Keratinocyte (primary cell): Measurements from ENCODE around the gene HOXC11. TPM values are rescaled to one million over a fixed set of nuclear protein-coding genes. Genes with fewer than 3 reads are reported as not detected.

Experiments used
- DNase-seq: peaks from one replicate; pipeline ENCODE4 v3.0.0-alpha.2; 2011; ENCODE audit warnings: low read depth, missing footprints, low spot score
- FAIRE-seq: peaks from 2 replicates; lab custom pipeline; 2011; peaks lifted over from hg19 to GRCh38; lab: Jason Lieb, UNC
- H2AFZ ChIP-seq: 2 replicates; pipeline ENCODE4 v1.6.0; 2012; ENCODE audit warnings: low read length, control low read depth, inconsistent platforms; ENCODE audit not compliant: control insufficient read depth
- H3K27ac ChIP-seq: 2 replicates; pipeline ENCODE4 v1.5.1; 2011; ENCODE audit warnings: low read length; ENCODE audit not compliant: control insufficient read depth, insufficient read depth
- H3K27me3 ChIP-seq: 3 replicates; pipeline ENCODE4 v1.6.0; 2011; ENCODE audit warnings: low read length; ENCODE audit not compliant: control insufficient read depth, insufficient read depth; ENCODE audit errors: extremely low read depth
- H3K36me3 ChIP-seq, 2 experiments: 2 replicates in 1 of 2; 3 replicates in 1 of 2; pipeline ENCODE4 v1.5.1; 2011; ENCODE audit warnings: low read length in 2 of 2, mild to moderate bottlenecking in 1 of 2; ENCODE audit not compliant: control insufficient read depth in 2 of 2, insufficient read depth in 2 of 2; ENCODE audit errors: extremely low read depth in 1 of 2
- H3K4me1 ChIP-seq: 3 replicates; pipeline ENCODE4 v1.5.1; 2011; ENCODE audit warnings: low read length; ENCODE audit not compliant: control insufficient read depth, insufficient read depth; ENCODE audit errors: extremely low read depth
- H3K4me2 ChIP-seq: 3 replicates; pipeline ENCODE4 v1.6.0; 2011; ENCODE audit warnings: low read depth, low read length; ENCODE audit not compliant: control insufficient read depth, insufficient read depth; ENCODE audit errors: extremely low read depth
- H3K4me3 ChIP-seq, 3 experiments: fragments of 200-600 bp in 1 of 3; sonication (generic) in 1 of 3; 2 replicates in 2 of 3; 3 replicates in 1 of 3; pipeline ENCODE4 v1.5.1; 2011 to 2016; ENCODE audit warnings: low read length in 3 of 3, mild to moderate bottlenecking in 3 of 3, control low read depth in 2 of 3, inconsistent platforms in 1 of 3, low read depth in 1 of 3, mixed read lengths in 1 of 3, mixed run types in 1 of 3, moderate library complexity in 1 of 3; ENCODE audit not compliant: control insufficient read depth in 2 of 3, insufficient read depth in 2 of 3; ENCODE audit errors: extremely low read depth in 1 of 3
- H3K79me2 ChIP-seq: 2 replicates; pipeline ENCODE4 v1.6.0; 2012; ENCODE audit warnings: low read length; ENCODE audit not compliant: control insufficient read depth, insufficient read depth
- H3K9ac ChIP-seq: 3 replicates; pipeline ENCODE4 v1.6.0; 2011; ENCODE audit warnings: low read length; ENCODE audit not compliant: control insufficient read depth, insufficient read depth; ENCODE audit errors: extremely low read depth
- H3K9me1 ChIP-seq: 3 replicates; pipeline ENCODE4 v1.6.0; 2011; ENCODE audit warnings: low read length; ENCODE audit not compliant: control insufficient read depth, insufficient read depth; ENCODE audit errors: extremely low read depth
- H3K9me3 ChIP-seq: 2 replicates; pipeline ENCODE4 v1.5.1; 2012; ENCODE audit warnings: low read depth, low read length; ENCODE audit not compliant: control insufficient read depth
- H4K20me1 ChIP-seq: 3 replicates; pipeline ENCODE4 v1.6.0; 2011; ENCODE audit warnings: low read length; ENCODE audit not compliant: control insufficient read depth, insufficient read depth; ENCODE audit errors: extremely low read depth
- EZH2 ChIP-seq: IDR thresholded peaks from one replicate; pipeline ENCODE4 v1.6.1; 2012; ENCODE audit warnings: inconsistent platforms, mild to moderate bottlenecking, low read length, moderate library complexity
- dilution Hi-C: fragments of 300-500 bp; cut with MboI; formaldehyde crosslinking; loops from one replicate; pipeline ENCODE4 v1.7.0; 2020; ENCODE audit warnings: low sequenced_read_pairs; ENCODE audit not compliant: extremely low pct_ligation_motif_present
- polyA plus RNA-seq, 5 experiments: library from polyadenylated mRNA; depleted of rRNA in 3 of 5; stranded (reverse) in 3 of 5; stranded (forward) in 1 of 5; unstranded in 1 of 5; fragments of >200 nt; gene quantifications; 1 replicate in 1 of 5; 2 replicates in 3 of 5; 3 replicates in 1 of 5; pipeline versions ENCODE4 v1.2.1 to v1.2.3, GENCODE V29; 2011 to 2012; ENCODE audit warnings: missing spikeins in 2 of 5, low read depth in 1 of 5, low replicate concordance in 1 of 5
- TF ChIP-seq, protein P1 (sequence below), 3 experiments: IDR thresholded peaks in 1 of 3; conservative IDR thresholded peaks in 1 of 3; optimal IDR thresholded peaks in 1 of 3; 2 replicates in 2 of 3; 3 replicates in 1 of 3; pipeline versions ENCODE3 to v1.5.1; 2011; ENCODE audit warnings: low read length in 3 of 3, mild to moderate bottlenecking in 3 of 3, moderate library complexity in 2 of 3, control low read depth in 1 of 3, inconsistent platforms in 1 of 3; ENCODE audit not compliant: insufficient read depth in 2 of 3; ENCODE audit errors: extremely low read depth in 1 of 3

HOXC11 gene
- polyA plus RNA-seq, 1 donor (not counting 4 experiments of a cell fraction or from before 2014, with no cell fraction given) = 1.6 TPM

DNA sequence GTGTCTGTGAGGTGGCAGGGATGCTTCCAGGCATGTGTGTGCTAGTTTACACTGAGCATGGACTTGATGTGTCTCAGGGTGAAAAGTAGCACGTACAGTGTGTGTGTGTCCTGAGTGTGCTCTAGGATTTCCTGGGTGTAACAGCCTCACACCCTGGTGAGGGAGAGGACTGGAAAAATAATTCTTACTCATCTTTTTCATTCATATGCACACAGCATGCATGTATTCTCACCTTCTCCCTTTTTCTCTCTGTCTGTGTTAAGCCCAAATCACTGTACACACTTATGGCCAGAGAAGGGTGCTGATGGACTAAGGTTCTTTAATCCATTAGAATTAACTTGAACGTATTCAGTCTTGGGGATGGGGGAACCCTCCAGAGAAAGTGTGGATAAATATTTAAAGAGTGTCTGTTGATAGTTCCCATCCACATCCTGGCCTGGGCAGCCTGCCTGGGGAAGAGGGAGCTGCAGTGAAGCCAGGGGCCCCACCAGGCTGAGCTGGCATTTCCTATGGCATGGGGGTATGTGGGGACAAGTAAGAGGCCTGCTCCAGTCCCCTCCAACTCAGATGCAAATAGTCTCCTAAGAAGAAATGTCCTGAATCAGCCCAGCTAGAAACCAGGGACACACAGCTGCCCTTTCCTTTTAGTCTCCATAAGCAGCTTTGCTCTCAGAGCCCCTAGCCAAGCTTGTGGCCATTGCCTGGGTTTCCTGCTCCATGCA lies 34.8 kb downstream of the HOXC11 start:
- Histone ChIP-seq H2AFZ (no peak overlapping the region), H3K4me1 (peaks cover 16% of the 10 kb centered on the region), H3K4me3 (no peak overlapping the region), H3K9ac (peak overlapping the region; percentile 9), H3K9me1 (no peaks in the 10 kb centered on the region), H3K4me2 (no peak overlapping the region), H3K27me3 (no peaks in the 10 kb centered on the region), H3K27ac (no peak overlapping the region), H3K36me3 (peaks cover 2% of the 10 kb centered on the region in 2 experiments), H3K79me2 (peaks cover 32% of the 10 kb centered on the region), H4K20me1 (no peaks in the 10 kb centered on the region), H3K9me3 (no peaks in the 10 kb centered on the region)
- no peak for TF ChIP-seq EZH2
- TF ChIP-seq, protein P1, sequence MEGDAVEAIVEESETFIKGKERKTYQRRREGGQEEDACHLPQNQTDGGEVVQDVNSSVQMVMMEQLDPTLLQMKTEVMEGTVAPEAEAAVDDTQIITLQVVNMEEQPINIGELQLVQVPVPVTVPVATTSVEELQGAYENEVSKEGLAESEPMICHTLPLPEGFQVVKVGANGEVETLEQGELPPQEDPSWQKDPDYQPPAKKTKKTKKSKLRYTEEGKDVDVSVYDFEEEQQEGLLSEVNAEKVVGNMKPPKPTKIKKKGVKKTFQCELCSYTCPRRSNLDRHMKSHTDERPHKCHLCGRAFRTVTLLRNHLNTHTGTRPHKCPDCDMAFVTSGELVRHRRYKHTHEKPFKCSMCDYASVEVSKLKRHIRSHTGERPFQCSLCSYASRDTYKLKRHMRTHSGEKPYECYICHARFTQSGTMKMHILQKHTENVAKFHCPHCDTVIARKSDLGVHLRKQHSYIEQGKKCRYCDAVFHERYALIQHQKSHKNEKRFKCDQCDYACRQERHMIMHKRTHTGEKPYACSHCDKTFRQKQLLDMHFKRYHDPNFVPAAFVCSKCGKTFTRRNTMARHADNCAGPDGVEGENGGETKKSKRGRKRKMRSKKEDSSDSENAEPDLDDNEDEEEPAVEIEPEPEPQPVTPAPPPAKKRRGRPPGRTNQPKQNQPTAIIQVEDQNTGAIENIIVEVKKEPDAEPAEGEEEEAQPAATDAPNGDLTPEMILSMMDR (optimal IDR thresholded peaks at IDR 0.05 in 1 of 3, IDR thresholded peaks at IDR 0.05 in 1 of 3, conservative IDR thresholded peaks at IDR 0.05 in 1 of 3; ENCODE audit: extremely low read depth in 1 of 3, insufficient read depth in 2 of 3, low read length in 3 of 3) = no peak
- FAIRE-seq (no peak), DNase-seq (no peak)
- dilution Hi-C loops = no loop called here

DNA sequence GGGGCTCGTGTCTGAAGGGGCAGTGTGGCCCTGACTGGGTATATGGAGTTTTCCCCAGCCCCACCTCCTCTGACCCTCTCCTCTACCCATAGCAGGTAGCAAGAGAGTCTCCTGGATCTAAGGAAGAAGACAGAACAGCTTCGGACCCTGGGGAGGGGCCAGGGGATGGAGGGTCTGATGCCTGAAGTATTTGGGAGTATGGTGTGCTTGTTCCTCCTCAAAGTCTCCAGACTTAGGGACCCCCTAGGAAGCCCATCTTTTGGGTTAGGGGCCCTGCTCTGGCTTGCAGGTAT lies 35.3 kb downstream of the HOXC11 start:
- no peak overlapping the region for H2AFZ ChIP-seq
- FAIRE-seq (no peak), DNase-seq (no peak)
- peak overlapping the region; percentile 60 for H3K4me2 ChIP-seq
- peaks cover 16% of the 10 kb centered on the region for H3K4me1 ChIP-seq
- no peaks in the 10 kb centered on the region for H3K9me3 ChIP-seq
- H4K20me1 ChIP-seq = no peaks in the 10 kb centered on the region
- H3K9ac ChIP-seq = peak overlapping the region; percentile 22
- no peak overlapping the region for H3K27ac ChIP-seq
- H3K79me2 ChIP-seq = peaks cover 32% of the 10 kb centered on the region
- H3K36me3 ChIP-seq = peaks cover 0 to 2% of the 10 kb centered on the region in 2 experiments
- H3K27me3 ChIP-seq = no peaks in the 10 kb centered on the region
- dilution Hi-C loops = no loop called here
- no peak overlapping the region for H3K4me3 ChIP-seq
- H3K9me1 ChIP-seq = no peaks in the 10 kb centered on the region
- TF ChIP-seq, protein P1 (optimal IDR thresholded peaks at IDR 0.05 in 1 of 3, IDR thresholded peaks at IDR 0.05 in 1 of 3, conservative IDR thresholded peaks at IDR 0.05 in 1 of 3; ENCODE audit: extremely low read depth in 1 of 3, insufficient read depth in 2 of 3, low read length in 3 of 3) = no peak
- no peak for TF ChIP-seq EZH2
